ENCODE results near the gene HAP1. TPM values are rescaled to one million over a fixed set of nuclear protein-coding genes. Genes with fewer than 3 reads are reported as not detected.
"Not testable (repeated sequence)": the region's sequence is repeated elsewhere in the genome, so short reads cannot be mapped to it uniquely, and the experiment has no call there.

HAP1 gene
- total RNA-seq, 1 experiment from 2014 or later: 2.5 TPM

DNA sequence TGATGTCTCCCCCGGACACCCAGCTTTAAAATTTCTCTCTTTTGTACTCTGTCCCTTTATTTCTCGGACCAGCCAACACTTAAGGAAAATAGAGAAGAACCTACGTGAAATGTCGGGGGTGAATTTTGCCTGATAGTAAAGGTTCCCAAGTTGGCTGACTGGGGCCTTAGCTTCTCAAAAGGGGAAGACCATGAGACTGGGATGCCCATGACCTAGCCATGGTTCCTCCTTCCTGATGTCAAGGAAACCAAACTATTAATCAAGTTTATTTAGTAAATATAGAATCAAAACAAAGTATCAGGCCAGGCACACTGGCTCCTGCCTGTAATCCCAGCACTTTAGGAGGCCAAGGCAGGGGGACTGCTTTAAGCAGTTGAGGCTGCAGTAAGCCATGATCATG lies 48.2 kb downstream of the HAP1 start:
- Histone ChIP-seq H3K23me2 (ENCODE audit: insufficient read length, low read depth, low read length, poor library complexity, severe bottlenecking) (peaks cover 2% of the 10 kb centered on the region), H4K8ac (replicated peaks; ENCODE audit: insufficient read length, low read depth, low read length) (no peak overlapping the region), H4K91ac (ENCODE audit: insufficient read length, low read depth, low read length) (no peak overlapping the region), H3T11ph (ENCODE audit: low read length) (no peak overlapping the region), H3K4me2 (ENCODE audit: insufficient read depth, insufficient read length, low read length) (no peak overlapping the region), H2BK120ac (ENCODE audit: low read depth, low read length, poor library complexity, severe bottlenecking) (no peak overlapping the region), H2BK15ac (ENCODE audit: low read depth, low read length) (no peak overlapping the region), H3K79me1 (ENCODE audit: insufficient read depth, low read depth, low read length, poor library complexity, severe bottlenecking) (no peaks in the 10 kb centered on the region), H3K56ac (ENCODE audit: insufficient read length, low read depth, low read length) (no peak overlapping the region), H3K4ac (ENCODE audit: low read depth, low read length) (no peak overlapping the region), H2BK20ac (ENCODE audit: low read depth, low read length, poor library complexity, severe bottlenecking) (no peak overlapping the region), H2BK5ac (ENCODE audit: insufficient read length, low read length) (no peak overlapping the region), H2AK5ac (ENCODE audit: insufficient read length, low read length) (no peak overlapping the region), H3K23ac (ENCODE audit: insufficient read length, low read depth, low read length) (no peak overlapping the region), H4K5ac (ENCODE audit: insufficient read length, low read depth, low read length) (no peak overlapping the region), H3K79me2 (ENCODE audit: insufficient read depth, low read length) (peaks cover 6% of the 10 kb centered on the region; the same call in 1 of the 2 replicates), H3K27me3 (ENCODE audit: insufficient read depth, low read length) (no peaks in the 10 kb centered on the region), H2BK12ac (ENCODE audit: insufficient read length, low read depth, low read length) (no peak overlapping the region), H3K9ac (ENCODE audit: extremely low read depth, insufficient read length, low read length) (no peak overlapping the region), H3K18ac (ENCODE audit: insufficient read length, low read depth, low read length) (no peak overlapping the region), H3K9me3 (ENCODE audit: control insufficient read depth, low read depth, low read length) (no peaks in the 10 kb centered on the region), H3K4me1 (ENCODE audit: insufficient read depth, low read length) (peaks cover 3% of the 10 kb centered on the region; the same call in 1 of the 2 replicates), H3K14ac (ENCODE audit: insufficient read depth, low read length) (no peak overlapping the region), H2AFZ (ENCODE audit: low read length) (no peak overlapping the region), H3K27ac (ENCODE audit: insufficient read length, low read depth, low read length) (no peak overlapping the region), H4K20me1 (ENCODE audit: control insufficient read depth, insufficient read depth, insufficient read length) (no peaks in the 10 kb centered on the region)
- H3K9me3 Mint-ChIP-seq: peaks cover 0 to 7% of the 10 kb centered on the region in 2 experiments; a peak in 2 of 5 replicates
- H3K4me3 Mint-ChIP-seq: no peak overlapping the region
- H3K27ac Mint-ChIP-seq: no peak overlapping the region; a peak in 1 of 7 replicates
- no CpG with 5 or more reads among the region's 4 CpGs for WGBS (ENCODE audit: extremely low coverage, insufficient read length, low lambda C conversion rate)
- no peak for DNase-seq
- peaks cover 15 to 34% of the 10 kb centered on the region in 2 experiments for H3K4me1 Mint-ChIP-seq
- H3K27me3 Mint-ChIP-seq (ENCODE audit: low read depth): peaks cover 8% of the 10 kb centered on the region
- TF ChIP-seq, protein P1, sequence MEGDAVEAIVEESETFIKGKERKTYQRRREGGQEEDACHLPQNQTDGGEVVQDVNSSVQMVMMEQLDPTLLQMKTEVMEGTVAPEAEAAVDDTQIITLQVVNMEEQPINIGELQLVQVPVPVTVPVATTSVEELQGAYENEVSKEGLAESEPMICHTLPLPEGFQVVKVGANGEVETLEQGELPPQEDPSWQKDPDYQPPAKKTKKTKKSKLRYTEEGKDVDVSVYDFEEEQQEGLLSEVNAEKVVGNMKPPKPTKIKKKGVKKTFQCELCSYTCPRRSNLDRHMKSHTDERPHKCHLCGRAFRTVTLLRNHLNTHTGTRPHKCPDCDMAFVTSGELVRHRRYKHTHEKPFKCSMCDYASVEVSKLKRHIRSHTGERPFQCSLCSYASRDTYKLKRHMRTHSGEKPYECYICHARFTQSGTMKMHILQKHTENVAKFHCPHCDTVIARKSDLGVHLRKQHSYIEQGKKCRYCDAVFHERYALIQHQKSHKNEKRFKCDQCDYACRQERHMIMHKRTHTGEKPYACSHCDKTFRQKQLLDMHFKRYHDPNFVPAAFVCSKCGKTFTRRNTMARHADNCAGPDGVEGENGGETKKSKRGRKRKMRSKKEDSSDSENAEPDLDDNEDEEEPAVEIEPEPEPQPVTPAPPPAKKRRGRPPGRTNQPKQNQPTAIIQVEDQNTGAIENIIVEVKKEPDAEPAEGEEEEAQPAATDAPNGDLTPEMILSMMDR (conservative IDR thresholded peaks at IDR 0.05): no peak
- H3K36me3 Mint-ChIP-seq (ENCODE audit: insufficient read depth in 1 of 3, low read depth in 3 of 3): peaks cover 18 to 23% (median 19%) of the 10 kb centered on the region in 3 experiments

DNA sequence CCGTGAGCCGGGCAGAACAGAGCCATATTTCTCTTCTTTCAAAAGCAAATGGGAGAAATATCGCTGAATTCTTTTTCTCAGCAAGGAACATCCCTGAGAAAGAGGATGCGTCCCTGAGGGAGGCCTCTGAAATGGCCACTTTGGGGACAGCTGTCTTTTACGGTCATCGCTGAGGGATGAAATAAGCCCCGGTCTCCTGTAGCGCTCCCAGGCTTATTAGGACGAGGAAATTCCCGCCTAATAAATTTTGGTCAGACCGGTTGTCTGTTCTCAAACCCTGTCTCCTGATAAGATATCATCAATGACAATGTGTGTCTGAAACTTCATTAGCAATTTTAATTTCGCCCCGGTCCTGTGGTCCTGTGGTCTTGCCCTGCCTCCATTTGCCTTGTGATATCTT lies 48.7 kb downstream of the HAP1 start:
- H4K8ac ChIP-seq (replicated peaks; ENCODE audit: insufficient read length, low read depth, low read length); H3K27ac ChIP-seq (ENCODE audit: insufficient read length, low read depth, low read length); H3K9me3 ChIP-seq (ENCODE audit: control insufficient read depth, low read depth, low read length); H3K4me1 ChIP-seq (ENCODE audit: insufficient read depth, low read length); H2BK15ac ChIP-seq (ENCODE audit: low read depth, low read length); H2BK120ac ChIP-seq (ENCODE audit: low read depth, low read length, poor library complexity, severe bottlenecking); H4K91ac ChIP-seq (ENCODE audit: insufficient read length, low read depth, low read length); H3K18ac ChIP-seq (ENCODE audit: insufficient read length, low read depth, low read length); H2AFZ ChIP-seq (ENCODE audit: low read length); H2BK12ac ChIP-seq (ENCODE audit: insufficient read length, low read depth, low read length); H3K79me1 ChIP-seq (ENCODE audit: insufficient read depth, low read depth, low read length, poor library complexity, severe bottlenecking); H3K9ac ChIP-seq (ENCODE audit: extremely low read depth, insufficient read length, low read length); H2BK20ac ChIP-seq (ENCODE audit: low read depth, low read length, poor library complexity, severe bottlenecking); H3K27me3 Mint-ChIP-seq (ENCODE audit: low read depth); H3K23ac ChIP-seq (ENCODE audit: insufficient read length, low read depth, low read length); H3K23me2 ChIP-seq (ENCODE audit: insufficient read length, low read depth, low read length, poor library complexity, severe bottlenecking); H3T11ph ChIP-seq (ENCODE audit: low read length); H3K9me3 Mint-ChIP-seq; H3K56ac ChIP-seq (ENCODE audit: insufficient read length, low read depth, low read length); H3K4me3 Mint-ChIP-seq; H2BK5ac ChIP-seq (ENCODE audit: insufficient read length, low read length); H3K79me2 ChIP-seq (ENCODE audit: insufficient read depth, low read length); H3K27me3 ChIP-seq (ENCODE audit: insufficient read depth, low read length); H3K14ac ChIP-seq (ENCODE audit: insufficient read depth, low read length); H3K4ac ChIP-seq (ENCODE audit: low read depth, low read length); H4K20me1 ChIP-seq (ENCODE audit: control insufficient read depth, insufficient read depth, insufficient read length); H3K27ac Mint-ChIP-seq; H3K4me2 ChIP-seq (ENCODE audit: insufficient read depth, insufficient read length, low read length); H2AK5ac ChIP-seq (ENCODE audit: insufficient read length, low read length); DNase-seq; H4K5ac ChIP-seq (ENCODE audit: insufficient read length, low read depth, low read length): not testable (repeated sequence)
- Mint-ChIP-seq H3K36me3 (ENCODE audit: insufficient read depth in 1 of 3, low read depth in 3 of 3) (peaks cover 13 to 18% (median 14%) of the 10 kb centered on the region in 3 experiments), H3K4me1 (peaks cover 15 to 29% of the 10 kb centered on the region in 2 experiments)
- WGBS (ENCODE audit: extremely low coverage, insufficient read length, low lambda C conversion rate): no CpG with 5 or more reads among the region's 13 CpGs
